Endodermal cell (in vitro differentiated cells): ENCODE results near the gene EEPD1. TPM values are rescaled to one million over a fixed set of nuclear protein-coding genes. Genes with fewer than 3 reads are reported as not detected.

Source experiments
- DNase-seq: peaks from one replicate; pipeline ENCODE4 v3.0.0-alpha.2; 2017
- H3K27ac ChIP-seq: 2 replicates; pipeline ENCODE4 v1.5.1; 2013; ENCODE audit warnings: mild to moderate bottlenecking, low read depth, low read length, moderate library complexity
- H3K27me3 ChIP-seq: 2 replicates; pipeline ENCODE4 v1.6.1; 2013; ENCODE audit warnings: mild to moderate bottlenecking, low read length, moderate library complexity; ENCODE audit not compliant: insufficient read depth, control insufficient read depth, poor library complexity, severe bottlenecking
- H3K36me3 ChIP-seq: 2 replicates; pipeline ENCODE4 v1.7.0; 2013; ENCODE audit warnings: mild to moderate bottlenecking, low read length, moderate library complexity; ENCODE audit not compliant: control insufficient read depth, insufficient read depth
- H3K4me1 ChIP-seq: one replicate; pipeline ENCODE4 v1.7.0; 2013; ENCODE audit warnings: low read length; ENCODE audit not compliant: control insufficient read depth, insufficient read depth
- H3K4me3 ChIP-seq: 2 replicates; pipeline ENCODE4 v1.5.1; 2013; ENCODE audit warnings: mild to moderate bottlenecking, low read length, moderate library complexity
- H3K9ac ChIP-seq: 2 replicates; pipeline ENCODE4 v1.6.1; 2013; ENCODE audit warnings: mild to moderate bottlenecking, low read length, moderate library complexity; ENCODE audit not compliant: poor library complexity, severe bottlenecking; ENCODE audit errors: extremely low read depth
- H3K9me3 ChIP-seq: 2 replicates; pipeline ENCODE4 v1.6.1; 2013; ENCODE audit warnings: mild to moderate bottlenecking, low read length, moderate library complexity; ENCODE audit not compliant: control insufficient read depth
- H3K27ac Mint-ChIP-seq: 2 replicates; pipeline ENCODE4 v1.8.0; 2020; ENCODE audit warnings: mixed read lengths
- H3K27me3 Mint-ChIP-seq: 2 replicates; pipeline ENCODE4 v1.8.0; 2021; ENCODE audit warnings: mild to moderate bottlenecking, mixed read lengths; ENCODE audit not compliant: insufficient read depth
- H3K36me3 Mint-ChIP-seq: 2 replicates; pipeline ENCODE4 v1.8.0; 2020; ENCODE audit warnings: low read depth, mixed read lengths
- H3K4me1 Mint-ChIP-seq: 2 replicates; pipeline ENCODE4 v1.8.0; 2020; ENCODE audit warnings: mixed read lengths
- H3K4me3 Mint-ChIP-seq: 2 replicates; pipeline ENCODE4 v1.8.0; 2020; ENCODE audit warnings: mild to moderate bottlenecking, moderate library complexity, mixed read lengths
- H3K9me3 Mint-ChIP-seq: 2 replicates; pipeline ENCODE4 v1.8.0; 2020; ENCODE audit warnings: mild to moderate bottlenecking, mixed read lengths
- CTCF ChIP-seq: fragments of 200-600 bp; sonication (generic); conservative IDR thresholded peaks from 2 replicates; pipeline ENCODE4 v1.5.0; 2021; ENCODE audit warnings: antibody characterized with exemption, mild to moderate bottlenecking
- WGBS, 2 experiments: methylation state at CpG; one replicate each; pipeline versions ENCODE4 v1.1.5 to v1.1.7; 2013; ENCODE audit warnings: missing lambda C conversion rate in 2 of 2, mixed read lengths in 1 of 2; ENCODE audit not compliant: insufficient coverage in 1 of 2, insufficient read length in 1 of 2; 5-methylcytosine and 5-hydroxymethylcytosine counted together
- total RNA-seq, 2 donors: library from RNA; stranded (reverse); fragmentation: NEBNext Ultra II Directional in 1 of 2; extraction: Animal tissue kit (Norgen Biotek cat#: 25700) in 1 of 2; gene quantifications; 2 replicates in 1 of 2; 3 replicates in 1 of 2; pipeline ENCODE4 v1.2.1, GENCODE V29; 2021

EEPD1 gene
- total RNA-seq, 2 donors from 2014 or later: 9.7 to 11.4 TPM

GRCh38 chr7:36204044-36204663 is 51.1 kb downstream of the EEPD1 start:
- H3K9me3 ChIP-seq: no peaks in the 10 kb centered on the region
- no peak overlapping the region for H3K4me3 ChIP-seq
- TF ChIP-seq CTCF: no peak
- no peaks in the 10 kb centered on the region for H3K36me3 ChIP-seq
- H3K9ac ChIP-seq: no peak overlapping the region
- Mint-ChIP-seq H3K36me3 (no peaks in the 10 kb centered on the region), H3K27me3 (no peaks in the 10 kb centered on the region), H3K9me3 (no peaks in the 10 kb centered on the region), H3K4me1 (peaks cover 50% of the 10 kb centered on the region), H3K27ac (peak overlapping the region; percentile 59), H3K4me3 (no peak overlapping the region)
- H3K27ac ChIP-seq: no peak overlapping the region
- 81 to 91% methylated on average over 3 to 5 of the region's 5 CpGs for WGBS, 2 experiments
- H3K4me1 ChIP-seq: peaks cover 13% of the 10 kb centered on the region
- no peak for DNase-seq
- no peaks in the 10 kb centered on the region for H3K27me3 ChIP-seq

GRCh38 chr7:36204929-36205635 is 52.0 kb downstream of the EEPD1 start:
- Histone ChIP-seq H3K27me3 (no peaks in the 10 kb centered on the region), H3K9ac (no peak overlapping the region), H3K9me3 (no peaks in the 10 kb centered on the region), H3K36me3 (no peaks in the 10 kb centered on the region), H3K4me1 (peaks cover 13% of the 10 kb centered on the region), H3K27ac (no peak overlapping the region), H3K4me3 (no peak overlapping the region)
- Mint-ChIP-seq H3K4me1 (peaks cover 53% of the 10 kb centered on the region), H3K4me3 (no peak overlapping the region), H3K27me3 (no peaks in the 10 kb centered on the region), H3K27ac (peak overlapping the region; percentile 59), H3K36me3 (no peaks in the 10 kb centered on the region), H3K9me3 (no peaks in the 10 kb centered on the region)
- WGBS, 2 experiments: 81 to 100% methylated on average over 2 to 6 of the region's 6 CpGs
- DNase-seq: peak; percentile 45
- no peak for TF ChIP-seq CTCF

- H3K4me1 Mint-ChIP-seq: peaks cover 56% of the 10 kb centered on the region
- Histone ChIP-seq H3K9me3 (no peaks in the 10 kb centered on the region), H3K27me3 (no peaks in the 10 kb centered on the region), H3K36me3 (no peaks in the 10 kb centered on the region), H3K9ac (no peak overlapping the region), H3K4me3 (no peak overlapping the region), H3K27ac (no peak overlapping the region), H3K4me1 (peaks cover 13% of the 10 kb centered on the region)
- WGBS, 2 experiments: 77 to 87% methylated on average over 4 to 6 of the region's 6 CpGs
- H3K27ac Mint-ChIP-seq: peak overlapping the region; percentile 12
- no peaks in the 10 kb centered on the region for H3K9me3 Mint-ChIP-seq
- DNase-seq: peak; percentile 38
- H3K27me3 Mint-ChIP-seq: no peaks in the 10 kb centered on the region
- H3K36me3 Mint-ChIP-seq: no peaks in the 10 kb centered on the region
- no peak for TF ChIP-seq CTCF
- H3K4me3 Mint-ChIP-seq: no peak overlapping the region
Observed at GRCh38 chr7:36205803-36206202, 52.7 kb downstream of the EEPD1 start.
